GM12873 (cell line): ENCODE results near the gene ASB14.

Experiments used
- TF ChIP-seq, protein P1 (sequence below): IDR thresholded peaks from 2 replicates; pipeline ENCODE4 v1.5.1; 2012; ENCODE audit warnings: low read depth, mild to moderate bottlenecking, moderate library complexity, low read length, control low read depth; ENCODE audit not compliant: insufficient read depth; ENCODE audit errors: missing control alignments

The ASB14 gene

DNA sequence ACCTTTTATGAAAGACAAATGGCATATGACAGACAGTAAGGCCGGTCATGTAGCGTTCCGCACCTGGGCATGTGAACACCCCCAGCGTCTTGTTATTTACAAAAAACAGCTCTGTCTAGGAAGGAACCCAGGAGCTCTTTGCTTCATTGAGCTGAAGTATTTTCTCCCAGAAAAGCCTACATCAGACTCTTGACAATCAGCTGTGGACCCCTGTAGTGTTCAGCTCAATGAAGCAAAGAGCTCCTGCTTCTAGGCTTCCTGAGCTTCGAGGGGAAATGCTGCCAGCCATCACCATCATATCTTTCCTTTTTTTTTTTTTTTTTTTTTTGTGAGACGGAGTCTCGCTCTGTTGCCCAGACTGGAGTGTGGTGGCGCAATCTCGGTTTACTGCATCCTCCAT, 4.1 kb downstream of the ASB14 start:
- TF ChIP-seq, protein P1, sequence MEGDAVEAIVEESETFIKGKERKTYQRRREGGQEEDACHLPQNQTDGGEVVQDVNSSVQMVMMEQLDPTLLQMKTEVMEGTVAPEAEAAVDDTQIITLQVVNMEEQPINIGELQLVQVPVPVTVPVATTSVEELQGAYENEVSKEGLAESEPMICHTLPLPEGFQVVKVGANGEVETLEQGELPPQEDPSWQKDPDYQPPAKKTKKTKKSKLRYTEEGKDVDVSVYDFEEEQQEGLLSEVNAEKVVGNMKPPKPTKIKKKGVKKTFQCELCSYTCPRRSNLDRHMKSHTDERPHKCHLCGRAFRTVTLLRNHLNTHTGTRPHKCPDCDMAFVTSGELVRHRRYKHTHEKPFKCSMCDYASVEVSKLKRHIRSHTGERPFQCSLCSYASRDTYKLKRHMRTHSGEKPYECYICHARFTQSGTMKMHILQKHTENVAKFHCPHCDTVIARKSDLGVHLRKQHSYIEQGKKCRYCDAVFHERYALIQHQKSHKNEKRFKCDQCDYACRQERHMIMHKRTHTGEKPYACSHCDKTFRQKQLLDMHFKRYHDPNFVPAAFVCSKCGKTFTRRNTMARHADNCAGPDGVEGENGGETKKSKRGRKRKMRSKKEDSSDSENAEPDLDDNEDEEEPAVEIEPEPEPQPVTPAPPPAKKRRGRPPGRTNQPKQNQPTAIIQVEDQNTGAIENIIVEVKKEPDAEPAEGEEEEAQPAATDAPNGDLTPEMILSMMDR = no peak

DNA sequence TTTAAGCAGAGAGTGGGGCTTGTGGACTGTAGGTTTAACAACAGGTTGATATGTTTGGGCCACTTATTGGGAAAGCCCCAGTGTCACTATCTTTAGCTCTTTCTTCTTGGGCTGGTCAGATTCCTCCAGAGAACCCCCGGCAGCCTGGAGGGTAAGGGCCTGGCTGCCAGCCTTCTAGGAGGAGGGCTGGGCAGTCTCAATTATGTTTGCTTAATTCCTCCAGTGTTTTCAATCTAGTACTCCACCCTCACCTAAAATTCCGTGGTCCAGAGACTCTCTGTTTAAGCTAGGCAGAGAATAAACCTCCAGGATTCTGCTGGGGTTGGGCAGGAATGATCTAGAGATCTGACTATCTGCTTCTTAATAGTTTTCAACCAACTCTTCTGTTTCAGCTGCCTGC, 5.3 kb downstream of the ASB14 start:
- TF ChIP-seq, protein P1 = no peak

DNA sequence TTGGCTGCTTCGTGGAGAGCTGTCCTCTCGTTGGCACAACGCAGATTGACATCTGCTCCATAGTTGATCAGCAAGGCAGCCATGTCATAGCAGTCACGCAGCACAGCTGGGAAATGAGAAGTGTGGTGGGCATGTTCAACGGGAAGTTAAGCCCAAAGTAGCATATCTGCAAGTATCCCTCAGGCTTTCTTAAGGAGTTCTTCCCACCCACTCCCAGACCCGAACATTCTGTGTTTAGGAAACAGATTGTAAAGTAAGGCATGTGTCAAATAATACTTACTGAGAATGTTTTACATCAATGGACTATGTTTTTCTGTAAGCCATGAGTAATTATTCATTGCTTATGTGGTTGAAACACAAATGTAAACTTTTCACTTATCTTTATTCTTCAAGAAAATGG, 9.2 kb downstream of the ASB14 start:
- TF ChIP-seq, protein P1 = no peak

GRCh38 chr3:57281715-57282114, 10.8 kb downstream of the ASB14 start:
- TF ChIP-seq, protein P1 = no peak

- TF ChIP-seq, protein P1 = no peak
These were observed 12.8 kb downstream of the ASB14 start for GRCh38 chr3:57279685-57280084.

GRCh38 chr3:57278237-57278636, 14.2 kb downstream of the ASB14 start:
- TF ChIP-seq, protein P1 = no peak

DNA sequence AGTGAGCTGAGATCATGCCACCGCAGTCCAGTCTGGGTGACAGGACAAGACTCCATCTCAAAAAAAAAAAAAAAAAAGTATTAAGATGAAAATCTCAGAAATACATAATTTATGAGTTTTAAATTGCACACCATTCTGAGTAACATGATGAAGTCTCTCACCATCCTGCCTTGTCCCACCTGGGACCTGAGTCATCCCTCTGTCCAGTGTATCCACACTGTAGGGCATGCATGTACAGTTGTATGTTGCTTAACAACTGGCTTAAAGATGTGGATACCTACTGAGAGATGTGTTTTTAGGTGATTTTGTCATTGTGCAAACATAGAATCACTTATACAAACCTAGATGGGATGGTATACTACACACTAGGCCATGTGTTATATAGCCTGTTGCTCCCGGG, 17.1 kb downstream of the ASB14 start:
- TF ChIP-seq, protein P1 = no peak
